Cardiac septum (tissue), 1 donor: ENCODE results near the gene HNRNPL. TPM values are rescaled to one million over a fixed set of nuclear protein-coding genes. Genes with fewer than 3 reads are reported as not detected.
"Not testable (repeated sequence)": the region's sequence is repeated elsewhere in the genome, so short reads cannot be mapped to it uniquely, and the experiment has no call there.

ENCODE experiments used
- DNase-seq: peaks from one replicate; pipeline ENCODE4 v3.0.0-alpha.2; 2020; ENCODE audit warnings: low spot score
- intact Hi-C: fragments of 100-400 bp; cut with DNase I; formaldehyde crosslinking; loops from one replicate; pipeline ENCODE4 v1.14.0; 2022
- total RNA-seq: library from RNA; stranded (reverse); fragmentation: NEBNext Ultra II Directional; extraction: Animal tissue kit (Norgen Biotek cat#: 25700); gene quantifications from one replicate; pipeline ENCODE4 v1.2.1, GENCODE V29; 2021
- donor health status: DM: no; HTN: no; CAD: no.

The HNRNPL gene
- total RNA-seq, 1 donor from 2014 or later: 136 TPM

DNA sequence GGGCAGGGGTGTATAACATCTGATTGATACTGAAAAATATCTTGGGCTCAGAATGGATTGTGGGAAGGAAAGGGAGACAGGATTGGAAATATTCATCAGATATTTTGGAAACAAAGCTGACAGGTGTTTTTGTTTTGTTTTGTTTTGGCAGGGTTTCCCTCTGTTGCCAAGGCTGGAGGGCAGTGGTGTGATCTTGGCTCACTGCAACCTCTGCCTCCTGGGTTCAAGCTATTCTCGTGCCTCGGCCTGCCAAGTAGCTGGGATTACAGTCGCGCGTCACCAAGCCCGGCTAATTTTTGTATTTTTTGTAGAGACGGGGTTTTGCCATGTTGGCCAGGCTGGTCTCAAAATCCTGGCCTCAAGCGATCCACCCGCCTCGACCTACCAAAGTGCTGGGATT is 23.6 kb upstream of the HNRNPL start:
- DNase-seq, intact Hi-C loops: not testable (repeated sequence)

DNA sequence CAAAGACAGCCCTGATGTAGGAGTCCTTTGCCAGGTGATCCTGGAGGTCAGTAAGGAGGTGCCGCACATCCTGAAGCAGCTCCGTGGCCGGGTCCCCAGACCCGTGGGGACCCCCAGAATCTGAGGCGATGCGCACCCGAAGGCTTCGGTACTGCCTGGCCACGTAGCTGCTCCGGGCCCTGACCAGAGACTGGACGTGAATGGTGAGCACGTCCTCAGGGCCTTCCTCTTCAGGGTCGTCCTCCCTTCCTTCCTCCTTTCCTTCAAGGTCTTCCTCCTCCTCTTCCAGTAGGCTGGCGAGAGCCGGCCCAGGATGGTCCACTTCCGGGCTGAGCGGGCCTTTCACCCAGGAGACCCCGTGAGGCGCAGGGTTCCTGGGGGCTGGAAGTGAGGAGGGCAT is 20.8 kb upstream of the HNRNPL start:
- intact Hi-C loops: no loop called here
- no peak for DNase-seq

DNA sequence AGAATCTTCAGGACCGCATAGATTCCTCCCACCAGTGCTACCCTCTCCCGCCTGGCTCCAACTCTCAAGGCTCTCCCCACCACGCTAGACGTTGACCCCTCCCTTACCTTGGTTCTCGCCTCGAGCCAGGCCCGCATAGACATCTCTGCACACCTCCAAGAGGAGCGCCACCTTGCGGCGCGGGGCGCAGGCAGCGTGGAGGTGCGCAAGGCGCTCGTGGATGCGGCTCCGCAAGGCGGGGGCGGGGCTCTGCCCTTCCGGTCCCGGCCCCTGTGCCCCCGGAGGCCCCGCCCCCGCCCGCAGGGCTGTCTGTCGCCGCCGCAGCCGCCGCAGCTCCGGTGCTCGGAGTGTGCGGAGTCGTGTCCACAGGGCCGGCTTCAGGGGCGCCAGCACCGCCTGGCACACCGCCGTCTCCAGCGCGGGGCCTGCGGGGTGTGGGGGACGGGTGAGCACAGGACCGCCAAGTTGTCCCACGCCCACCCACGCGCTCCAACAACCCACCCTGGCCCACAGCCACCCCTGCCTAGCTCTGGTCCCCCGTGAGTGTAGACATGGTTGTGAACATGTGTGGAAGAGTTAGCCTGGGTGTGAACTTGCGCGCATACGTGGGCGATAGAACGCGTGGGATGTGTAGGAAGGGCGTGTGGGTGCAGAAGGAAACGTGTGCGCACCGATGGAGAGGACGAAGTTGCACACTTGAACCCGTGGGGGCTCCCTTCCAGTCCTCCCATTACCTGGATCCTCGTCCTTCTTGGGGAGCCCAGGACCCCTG is 20.2 kb upstream of the HNRNPL start:
- intact Hi-C loops: no loop called here
- peak; percentile 93 for DNase-seq

DNA sequence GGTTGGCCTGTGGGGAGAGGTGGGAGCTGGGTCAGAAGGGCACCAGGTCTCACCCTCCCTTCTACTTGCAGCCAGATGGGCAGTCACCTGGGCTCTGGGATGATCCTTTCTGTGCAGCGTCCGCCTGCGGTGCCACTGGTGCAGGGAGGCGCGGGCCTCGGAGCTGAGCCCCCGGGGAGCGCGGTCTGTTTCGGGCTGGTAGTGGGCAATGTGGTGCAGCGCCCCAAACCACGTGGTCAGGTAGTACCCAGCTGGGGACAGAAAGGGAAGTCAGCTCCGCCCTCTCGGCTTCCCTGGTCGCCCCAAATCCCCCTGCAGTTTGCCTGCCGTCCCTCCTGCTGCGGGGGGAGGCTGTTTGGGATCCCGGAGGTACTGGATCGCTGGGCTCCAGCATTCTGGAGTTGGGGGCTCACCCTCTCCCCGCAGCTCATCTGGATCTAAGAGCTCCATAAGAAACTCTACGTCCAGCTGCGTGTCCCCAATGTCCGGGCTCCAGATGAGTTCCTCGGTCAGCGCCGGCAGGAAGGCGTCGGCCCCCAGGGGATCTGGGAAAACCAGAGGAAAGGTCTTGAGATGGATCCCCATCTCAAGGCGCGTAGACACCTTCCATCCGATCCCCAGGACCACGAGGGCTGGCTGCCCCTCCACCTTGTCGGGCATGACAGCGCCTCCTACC is 19.5 kb upstream of the HNRNPL start:
- no peak for DNase-seq
- intact Hi-C loops: no loop called here

DNA sequence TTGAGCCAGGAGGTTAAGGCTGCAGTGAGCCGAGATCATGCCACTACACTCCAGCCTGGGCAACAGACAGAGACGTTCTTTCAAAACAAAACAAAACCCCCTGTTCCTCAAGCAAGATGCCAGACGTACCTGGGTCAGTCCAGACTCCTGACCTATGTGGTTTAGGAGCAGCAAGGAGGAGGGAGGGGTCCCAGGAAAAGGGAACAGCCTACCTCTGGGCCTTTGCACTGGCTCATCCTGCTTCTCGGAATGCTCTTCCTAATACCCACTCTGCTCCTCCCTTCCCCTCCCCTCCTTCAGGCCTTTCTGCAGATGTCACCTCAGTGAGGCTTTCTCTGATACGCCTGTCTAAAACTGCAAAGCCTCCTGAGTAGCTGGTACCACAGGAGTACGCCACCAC is 18.8 kb upstream of the HNRNPL start:
- intact Hi-C loops: no loop called here

DNA sequence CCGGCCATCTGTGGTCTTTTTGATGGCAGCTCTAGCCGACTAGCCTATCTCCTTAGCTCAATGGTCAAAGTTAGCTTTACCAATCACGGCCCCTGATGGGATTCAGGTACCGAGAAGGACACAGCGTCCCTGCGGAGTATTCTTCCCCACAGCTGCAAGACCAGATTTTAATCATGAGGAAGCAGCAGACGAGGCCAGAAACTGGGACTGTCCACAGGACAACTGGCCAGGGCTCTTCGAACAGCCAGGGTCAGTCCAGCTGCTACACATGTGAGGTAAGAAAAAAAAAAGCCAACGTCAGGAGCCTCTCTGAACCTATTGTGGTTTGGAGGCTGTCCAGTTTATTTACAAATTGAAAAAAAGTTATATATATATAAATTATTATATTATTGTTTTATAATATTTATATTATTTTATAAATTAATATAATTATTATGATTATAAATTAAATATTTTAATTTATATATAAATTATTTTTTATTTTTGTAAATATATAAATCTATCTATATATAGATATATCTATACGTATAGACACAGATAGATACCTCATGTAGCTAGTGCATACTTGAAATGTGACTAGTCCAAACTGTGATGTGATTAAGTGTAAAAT is 17.5 kb upstream of the HNRNPL start:
- DNase-seq: no peak
- intact Hi-C loops: no loop called here

More for the DNA sequence above, 18.8 kb upstream of the HNRNPL start:
- DNase-seq: no peak

DNA sequence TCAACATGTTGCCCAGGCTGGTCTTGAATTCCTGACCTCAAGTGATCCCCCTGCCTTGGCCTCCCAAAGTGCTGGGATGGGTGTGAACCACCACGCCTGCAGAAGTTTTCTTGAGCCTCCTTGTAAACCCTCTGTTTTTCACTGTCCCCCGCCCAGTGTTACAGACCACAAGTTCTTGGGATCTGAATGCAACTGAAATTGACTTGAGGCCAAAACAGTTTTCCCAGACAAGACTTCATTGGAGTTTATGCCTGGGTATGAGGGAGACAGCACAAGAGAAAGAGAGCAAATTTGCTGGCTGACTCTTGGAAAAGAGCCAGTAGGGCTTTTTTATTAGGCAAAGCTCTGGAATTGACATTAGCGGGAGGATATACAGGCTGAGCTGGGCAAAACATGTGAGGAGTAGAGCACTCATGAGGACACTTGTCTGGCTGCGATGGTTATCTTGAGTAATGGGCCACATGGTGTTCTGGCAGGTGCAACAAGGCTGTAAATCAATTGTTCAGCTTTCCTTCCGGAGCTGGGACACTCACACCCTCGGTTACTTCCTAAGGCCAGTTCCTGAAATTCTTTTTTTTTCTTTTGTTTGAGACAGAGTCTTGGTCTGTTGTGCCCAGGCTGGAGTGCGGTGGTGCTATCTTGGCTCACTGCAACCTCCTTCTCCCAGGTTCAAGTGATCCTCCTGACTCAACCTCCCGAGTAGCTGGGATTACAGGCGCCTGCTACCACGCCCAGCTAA is 12.7 kb upstream of the HNRNPL start:
- intact Hi-C loops: no loop called here
- no peak for DNase-seq

DNA sequence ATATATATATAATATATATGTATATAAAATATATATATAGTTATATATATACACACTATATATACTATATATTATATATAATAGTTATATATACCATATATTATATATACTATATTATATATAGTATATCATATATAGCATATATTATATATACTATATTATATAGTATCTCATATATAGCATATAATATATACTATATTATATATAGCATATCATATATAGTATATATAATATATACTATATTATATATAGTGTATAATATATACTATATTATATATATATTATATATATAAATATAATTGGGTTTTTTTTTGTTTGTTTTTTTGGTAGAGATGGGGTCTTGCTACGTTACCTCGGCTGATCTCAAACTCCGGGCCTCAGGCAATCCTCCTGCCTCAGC is 11.6 kb upstream of the HNRNPL start:
- intact Hi-C loops: no loop called here
- no peak for DNase-seq

DNA sequence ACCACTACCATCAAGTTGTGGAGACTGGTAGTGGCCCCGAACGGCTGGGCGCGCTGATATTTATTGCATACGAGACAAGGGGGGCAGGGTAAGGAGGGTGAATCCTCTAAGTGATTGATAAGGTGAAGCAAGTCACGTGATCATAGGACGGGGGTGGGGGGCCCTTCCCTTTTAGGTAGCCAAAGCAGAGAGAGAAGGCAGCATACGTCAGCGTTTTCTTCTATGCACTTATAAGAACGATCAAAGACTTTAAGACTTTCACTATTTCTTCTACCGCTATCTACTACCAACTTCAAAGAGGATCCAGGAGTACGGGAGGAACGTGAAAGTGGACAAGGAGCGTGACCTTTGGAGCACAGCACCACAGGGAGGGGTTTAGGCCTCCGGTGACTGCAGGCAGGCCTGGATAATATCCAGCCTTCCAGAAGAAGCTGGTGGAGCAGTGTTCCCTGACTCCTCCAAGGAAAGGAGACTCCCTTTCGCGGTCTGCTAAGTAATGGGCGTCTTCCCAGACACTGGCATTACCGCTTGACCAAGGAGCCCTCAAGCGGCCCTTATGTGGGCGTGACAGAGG is 9.9 kb upstream of the HNRNPL start:
- intact Hi-C loops, DNase-seq: not testable (repeated sequence)

DNA sequence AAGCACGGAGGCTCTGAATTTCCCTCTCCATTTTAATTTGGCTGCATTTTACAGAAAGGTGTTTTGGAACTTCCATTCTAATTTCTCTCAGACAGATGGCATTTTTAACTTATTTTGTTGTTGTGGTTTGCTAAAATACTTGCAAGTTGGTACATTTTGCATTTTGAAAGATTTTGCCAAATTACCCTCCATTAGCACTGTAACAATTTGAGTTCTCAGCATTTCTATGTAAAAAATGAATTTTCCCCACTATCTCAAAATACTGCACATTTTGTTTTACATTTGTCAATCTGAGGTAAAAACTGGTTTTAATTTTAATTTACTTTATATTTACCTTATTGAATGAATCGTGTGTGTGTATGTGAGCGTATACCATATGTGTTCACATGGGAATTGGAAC is 7.0 kb upstream of the HNRNPL start:
- DNase-seq: no peak
- intact Hi-C loops: no loop called here

DNA sequence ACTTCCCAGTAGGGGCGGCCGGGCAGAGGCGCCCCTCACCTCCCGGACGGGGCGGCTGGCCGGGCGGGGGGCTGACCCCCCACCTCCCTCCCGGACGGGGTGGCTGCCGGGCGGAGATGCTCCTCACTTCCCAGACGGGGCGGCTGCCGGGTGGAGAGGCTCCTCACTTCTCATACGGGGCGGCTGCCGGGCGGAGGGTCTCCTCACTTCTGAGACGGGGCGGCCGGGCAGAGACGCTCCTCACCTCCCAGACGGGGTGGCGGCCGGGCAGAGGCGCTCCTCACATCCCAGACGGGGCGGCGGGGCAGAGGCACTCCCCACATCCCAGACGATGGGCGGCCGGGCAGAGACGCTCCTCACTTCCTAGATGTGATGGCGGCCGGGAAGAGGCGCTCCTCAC is 6.0 kb upstream of the HNRNPL start:
- intact Hi-C loops, DNase-seq: not testable (repeated sequence)

DNA sequence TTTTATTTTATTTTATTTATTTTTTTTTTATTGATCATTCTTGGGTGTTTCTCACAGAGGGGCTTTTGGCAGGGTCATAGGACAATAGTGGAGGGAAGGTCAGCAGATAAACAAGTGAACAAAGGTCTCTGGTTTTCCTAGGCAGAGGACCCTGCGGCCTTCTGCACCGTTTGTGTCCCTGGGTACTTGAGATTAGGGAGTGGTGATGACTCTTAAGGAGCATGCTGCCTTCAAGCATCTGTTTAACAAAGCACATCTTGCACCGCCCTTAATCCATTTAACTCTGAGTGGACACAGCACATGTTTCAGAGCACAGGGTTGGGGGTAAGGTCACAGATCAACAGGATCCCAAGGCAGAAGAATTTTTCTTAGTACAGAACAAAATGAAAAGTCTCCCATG is 5.2 kb upstream of the HNRNPL start:
- intact Hi-C loops: loop anchor here (5.0 kb wide), 3 partner anchors 42 to 238 kb away; partner anchors contain the start of genes ACTN4, EIF3K, MAP4K1 and NFKBIB

DNA sequence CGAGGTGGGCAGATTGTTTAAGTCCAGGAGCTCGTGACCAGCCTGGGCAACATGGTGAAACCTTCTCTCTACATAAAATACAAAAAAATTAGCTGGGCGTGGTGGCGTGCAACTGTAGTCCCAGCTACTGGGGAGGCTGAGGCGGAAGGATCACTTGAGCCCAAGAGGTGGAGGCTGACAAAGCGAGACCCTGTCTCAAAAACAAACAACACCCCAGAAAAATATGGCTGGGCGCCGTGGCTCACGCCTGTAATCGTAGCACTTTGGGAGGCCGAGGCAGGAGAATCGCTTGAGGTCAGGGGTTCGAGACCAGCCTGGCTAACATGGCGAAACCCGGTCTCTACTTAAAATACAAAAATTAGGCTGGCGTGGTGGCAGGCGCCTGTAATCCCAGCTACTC is 3.4 kb upstream of the HNRNPL start:
- intact Hi-C loops: loop anchor here (5.0 kb wide), 3 partner anchors 44 to 236 kb away; partner anchors contain the start of genes ACTN4, EIF3K, MAP4K1 and NFKBIB
- no peak for DNase-seq

More for the DNA sequence above, 5.2 kb upstream of the HNRNPL start:
- not testable (repeated sequence) for DNase-seq

DNA sequence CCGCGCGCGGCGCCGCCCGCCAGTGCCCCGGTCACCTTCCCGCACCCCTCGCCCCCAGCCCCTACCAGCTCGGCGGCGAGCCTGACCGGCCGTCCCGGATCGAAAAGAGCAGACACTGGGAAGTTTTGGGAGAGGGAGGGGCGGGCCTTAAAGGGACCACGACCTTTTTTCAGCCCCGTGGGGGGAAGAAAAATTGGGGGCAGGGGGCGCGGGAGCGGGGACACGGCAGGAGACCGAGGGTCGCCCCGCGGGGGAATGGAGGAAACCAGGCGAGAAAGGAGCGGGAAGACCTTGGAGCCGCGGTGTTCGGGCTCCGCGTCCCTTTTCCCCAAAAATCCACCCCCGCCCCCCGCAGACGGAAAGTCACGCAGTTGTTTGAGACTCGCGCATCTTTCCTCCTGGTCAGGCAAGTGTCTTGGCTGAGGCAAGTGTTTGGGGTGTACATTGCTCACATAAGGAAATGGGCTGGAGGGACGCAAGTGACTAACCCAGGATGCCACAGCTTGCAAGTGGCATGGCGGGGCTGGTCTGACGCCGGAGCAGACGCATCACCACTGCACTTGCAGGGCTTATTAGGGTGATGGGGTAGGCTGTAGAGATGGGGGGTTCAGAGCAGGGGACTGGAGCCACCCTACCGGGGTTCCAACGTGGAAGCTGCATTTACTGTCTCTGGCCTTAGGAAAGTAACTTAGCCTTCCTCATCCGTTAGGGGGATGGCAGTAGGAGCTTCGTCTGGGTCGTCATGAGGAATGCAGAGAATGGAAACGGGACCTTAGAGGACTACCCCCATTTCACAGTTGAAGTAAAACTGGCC is 2.7 kb upstream of the HNRNPL start:
- DNase-seq: peak; percentile 83
- intact Hi-C loops: loop anchor here (5.0 kb wide), 3 partner anchors 45 to 235 kb away; partner anchors contain the start of genes ACTN4, EIF3K, MAP4K1 and NFKBIB

DNA sequence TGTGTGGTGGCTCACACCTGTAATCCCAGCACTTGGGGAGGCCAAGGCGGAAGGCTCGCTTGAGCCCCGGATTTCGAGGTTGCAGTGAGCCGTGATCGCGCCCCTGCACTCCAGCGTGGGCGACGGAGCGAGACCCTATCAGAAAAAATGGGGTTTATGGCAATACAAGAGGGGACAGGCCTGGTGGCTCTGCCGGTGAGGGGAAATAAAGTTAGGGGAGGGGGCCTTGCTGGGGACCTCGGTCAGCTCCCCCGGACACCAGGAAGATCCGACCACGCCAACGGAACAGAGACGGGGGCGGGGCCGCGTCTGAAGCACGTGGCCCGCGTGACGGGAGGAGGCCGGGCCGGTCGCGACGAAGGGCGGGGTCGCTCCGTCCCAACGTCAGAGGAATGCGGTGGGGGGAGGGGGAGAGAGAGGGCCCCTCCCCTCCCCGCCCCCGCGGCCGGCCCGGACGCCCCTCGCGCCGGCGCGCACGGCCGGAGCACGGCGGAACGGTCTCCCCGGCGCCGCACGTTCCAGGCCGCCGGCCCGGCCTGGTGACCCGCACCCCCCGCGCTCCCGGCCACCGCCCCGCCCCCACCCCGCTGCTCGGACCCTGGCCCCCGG is 1.9 kb upstream of the HNRNPL start:
- intact Hi-C loops: loop anchor here (5.0 kb wide), 3 partner anchors 46 to 234 kb away; partner anchors contain the start of genes ACTN4, EIF3K, MAP4K1 and NFKBIB
- DNase-seq: peak; percentile 98

DNA sequence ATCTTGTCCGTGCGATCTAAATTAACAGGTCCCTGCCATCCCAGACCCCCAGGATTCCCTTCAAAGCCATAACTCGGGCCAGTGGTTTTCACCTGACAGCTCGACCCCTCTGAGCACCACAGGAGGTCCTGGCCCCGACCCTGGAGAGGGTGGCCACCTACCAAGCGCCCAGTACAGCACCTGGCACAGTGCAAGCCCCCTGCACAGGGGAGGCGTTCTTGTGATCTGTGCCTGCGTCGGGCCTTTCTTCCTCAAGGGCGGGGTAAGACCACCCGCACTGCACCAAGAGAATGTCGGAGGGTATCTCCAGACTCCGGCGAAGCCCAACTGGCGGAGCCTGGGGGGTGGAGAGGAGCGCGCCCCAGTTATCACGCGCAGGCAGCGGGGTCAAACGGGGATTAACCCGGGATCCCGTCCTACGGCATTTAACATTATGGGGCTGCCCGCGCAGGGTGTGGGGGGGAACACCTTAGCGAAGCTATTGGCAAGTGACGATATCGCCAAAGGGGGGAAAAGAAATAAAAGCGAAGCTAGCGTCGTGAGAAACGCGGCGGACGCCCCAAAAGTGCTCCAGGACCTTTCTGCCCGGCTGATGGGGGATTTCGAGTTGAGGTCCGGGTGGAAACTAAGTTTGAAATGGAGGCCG is 1.3 kb upstream of the HNRNPL start:
- intact Hi-C loops: loop anchor here (5.0 kb wide), 3 partner anchors 46 to 234 kb away; partner anchors contain the start of genes ACTN4, EIF3K, MAP4K1 and NFKBIB
- no peak for DNase-seq

DNA sequence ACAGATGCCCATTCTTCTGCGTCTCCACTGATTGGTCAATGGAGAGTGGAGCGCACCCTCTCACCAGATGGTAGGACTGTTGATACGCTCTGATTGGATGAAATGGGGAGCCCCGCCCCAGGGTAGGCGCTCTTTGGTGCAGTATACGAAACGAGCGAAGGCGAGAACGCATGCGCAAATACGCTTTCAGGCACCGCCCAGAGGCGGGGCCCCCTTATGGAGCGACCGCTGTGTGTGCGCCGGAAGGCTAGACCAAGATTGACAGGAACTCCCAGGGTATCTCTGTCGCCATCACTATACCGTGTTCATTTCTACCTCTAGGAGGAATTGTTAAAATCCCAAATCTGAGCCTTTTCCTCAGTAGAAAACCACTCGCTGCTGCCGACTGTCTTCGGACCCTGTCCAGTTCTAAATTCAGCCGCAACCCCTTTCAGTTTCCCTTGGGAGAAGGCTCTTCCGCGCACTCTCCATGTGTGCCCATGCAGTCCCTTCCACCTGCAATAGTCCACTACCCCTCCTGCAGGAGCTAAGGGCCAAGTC is 720 bp upstream of the HNRNPL start:
- DNase-seq: peak; percentile 99
- intact Hi-C loops: loop anchor here (5.0 kb wide), 3 partner anchors 47 to 233 kb away; partner anchors contain the start of genes ACTN4, EIF3K, MAP4K1 and NFKBIB
